NCI-H82 (cell line): Measurements from ENCODE around the gene HTR1B.

Experiments
- DNase-seq: peaks from one replicate; lab custom pipeline; 2025; lab: John Stamatoyannopoulos, UW

Gene HTR1B

GRCh38 chr6:77456531-77457248, 6.6 kb downstream of the HTR1B start:
- DNase-seq = peak; percentile 64

- no peak for DNase-seq
These were observed 8.0 kb downstream of the HTR1B start for GRCh38 chr6:77455271-77455670.

- no peak for DNase-seq
These were observed 8.9 kb downstream of the HTR1B start for GRCh38 chr6:77454386-77454785.

GRCh38 chr6:77451466-77451865, 11.8 kb downstream of the HTR1B start:
- no peak for DNase-seq

- DNase-seq = no peak
These were observed 12.4 kb downstream of the HTR1B start for GRCh38 chr6:77450924-77451323.

GRCh38 chr6:77448546-77448945, 14.7 kb downstream of the HTR1B start:
- no peak for DNase-seq

- DNase-seq = no peak
These were observed 16.0 kb downstream of the HTR1B start for GRCh38 chr6:77447254-77447653.

GRCh38 chr6:77446249-77446648, 17.0 kb downstream of the HTR1B start:
- no peak for DNase-seq

GRCh38 chr6:77445214-77445613, 18.1 kb downstream of the HTR1B start:
- no peak for DNase-seq

- peak; percentile 0 for DNase-seq
These were observed 22.9 kb downstream of the HTR1B start for GRCh38 chr6:77440206-77440976.

GRCh38 chr6:77433888-77434287, 29.4 kb downstream of the HTR1B start:
- peak; percentile 4 for DNase-seq

GRCh38 chr6:77430504-77430903, 32.8 kb downstream of the HTR1B start:
- no peak for DNase-seq

GRCh38 chr6:77425671-77426070, 37.6 kb downstream of the HTR1B start:
- no peak for DNase-seq

GRCh38 chr6:77425216-77425615, 38.1 kb downstream of the HTR1B start:
- no peak for DNase-seq

- no peak for DNase-seq
These were observed 38.5 kb downstream of the HTR1B start for GRCh38 chr6:77424761-77425160.

GRCh38 chr6:77416839-77417238, 46.5 kb downstream of the HTR1B start:
- DNase-seq = no peak

GRCh38 chr6:77415706-77416105, 47.6 kb downstream of the HTR1B start:
- no peak for DNase-seq
